ENCODE measurements around the gene DTX3.

GRCh38 chr12:57617942-57618341, 13.3 kb downstream of the DTX3 start:
- no peak for TF ChIP-seq CTCF (tag by site-specific recombination; IDR thresholded peaks at IDR 0.05)
- TF ChIP-seq, protein P1, sequence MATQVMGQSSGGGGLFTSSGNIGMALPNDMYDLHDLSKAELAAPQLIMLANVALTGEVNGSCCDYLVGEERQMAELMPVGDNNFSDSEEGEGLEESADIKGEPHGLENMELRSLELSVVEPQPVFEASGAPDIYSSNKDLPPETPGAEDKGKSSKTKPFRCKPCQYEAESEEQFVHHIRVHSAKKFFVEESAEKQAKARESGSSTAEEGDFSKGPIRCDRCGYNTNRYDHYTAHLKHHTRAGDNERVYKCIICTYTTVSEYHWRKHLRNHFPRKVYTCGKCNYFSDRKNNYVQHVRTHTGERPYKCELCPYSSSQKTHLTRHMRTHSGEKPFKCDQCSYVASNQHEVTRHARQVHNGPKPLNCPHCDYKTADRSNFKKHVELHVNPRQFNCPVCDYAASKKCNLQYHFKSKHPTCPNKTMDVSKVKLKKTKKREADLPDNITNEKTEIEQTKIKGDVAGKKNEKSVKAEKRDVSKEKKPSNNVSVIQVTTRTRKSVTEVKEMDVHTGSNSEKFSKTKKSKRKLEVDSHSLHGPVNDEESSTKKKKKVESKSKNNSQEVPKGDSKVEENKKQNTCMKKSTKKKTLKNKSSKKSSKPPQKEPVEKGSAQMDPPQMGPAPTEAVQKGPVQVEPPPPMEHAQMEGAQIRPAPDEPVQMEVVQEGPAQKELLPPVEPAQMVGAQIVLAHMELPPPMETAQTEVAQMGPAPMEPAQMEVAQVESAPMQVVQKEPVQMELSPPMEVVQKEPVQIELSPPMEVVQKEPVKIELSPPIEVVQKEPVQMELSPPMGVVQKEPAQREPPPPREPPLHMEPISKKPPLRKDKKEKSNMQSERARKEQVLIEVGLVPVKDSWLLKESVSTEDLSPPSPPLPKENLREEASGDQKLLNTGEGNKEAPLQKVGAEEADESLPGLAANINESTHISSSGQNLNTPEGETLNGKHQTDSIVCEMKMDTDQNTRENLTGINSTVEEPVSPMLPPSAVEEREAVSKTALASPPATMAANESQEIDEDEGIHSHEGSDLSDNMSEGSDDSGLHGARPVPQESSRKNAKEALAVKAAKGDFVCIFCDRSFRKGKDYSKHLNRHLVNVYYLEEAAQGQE (tag by site-specific recombination; IDR thresholded peaks at IDR 0.05), result no peak
- TF ChIP-seq KLF7 (tag by site-specific recombination; IDR thresholded peaks at IDR 0.05; ENCODE audit: borderline replicate concordance), result no peak
- no peak for TF ChIP-seq ZNF114 (tag by site-specific recombination; IDR thresholded peaks at IDR 0.05)
- TF ChIP-seq ZNF792 (tag by site-specific recombination; IDR thresholded peaks at IDR 0.05), result no peak
- TF ChIP-seq ZNF830 (tag by site-specific recombination; IDR thresholded peaks at IDR 0.05; ENCODE audit: low read depth), result no peak
- no peak for TF ChIP-seq ZNF624 (tag by site-specific recombination; IDR thresholded peaks at IDR 0.05)
- no peak for TF ChIP-seq ZNF26 (tag by site-specific recombination; IDR thresholded peaks at IDR 0.05)
- no peak for TF ChIP-seq ZBTB1 (tag by site-specific recombination; IDR thresholded peaks at IDR 0.05)
- no peak for TF ChIP-seq ZNF521 (tag by site-specific recombination; IDR thresholded peaks at IDR 0.05)
